Measurements from ENCODE around the gene CDC5L.

DNA sequence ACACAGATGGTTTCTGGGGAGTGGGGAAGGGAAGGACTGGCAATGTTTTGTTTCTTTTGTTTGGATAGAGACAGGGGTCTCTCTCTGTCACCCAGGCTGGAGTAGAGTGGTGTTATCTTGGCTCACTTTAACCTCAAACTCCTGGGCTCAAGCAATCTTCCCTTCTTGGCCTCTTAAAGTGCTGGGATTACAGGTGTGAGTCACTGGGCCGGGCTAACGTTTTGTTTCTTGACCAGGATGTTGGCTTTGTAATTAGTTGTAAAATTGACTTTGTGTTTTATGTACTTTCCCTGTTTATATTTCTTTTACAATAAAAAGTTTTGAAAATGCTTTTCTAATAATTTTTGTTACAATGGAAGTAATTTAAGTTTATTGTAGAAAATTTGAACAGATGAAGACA, 34.2 kb upstream of the CDC5L start:
- TF ChIP-seq EZH2 (IDR thresholded peaks at IDR 0.05; ENCODE audit: insufficient read depth, poor library complexity, severe bottlenecking) (no peak), EZH2phosphoT487 (IDR thresholded peaks at IDR 0.05; ENCODE audit: insufficient read depth, low read depth) (no peak)

All from GM23248 (cell line).